GM18517 (cell line): ENCODE measurements around the gene DCPS.
"Not testable (repeated sequence)": the region's sequence is repeated elsewhere in the genome, so short reads cannot be mapped to it uniquely, and the experiment has no call there.

Experiments used
- ATAC-seq: cut with Tn5 transposase; IDR thresholded peaks from one replicate; pipeline ENCODE4 v1.9.1; 2021; ENCODE audit warnings: mild to moderate bottlenecking, moderate library complexity; ENCODE audit not compliant: unreplicated experiment

The DCPS gene

DNA sequence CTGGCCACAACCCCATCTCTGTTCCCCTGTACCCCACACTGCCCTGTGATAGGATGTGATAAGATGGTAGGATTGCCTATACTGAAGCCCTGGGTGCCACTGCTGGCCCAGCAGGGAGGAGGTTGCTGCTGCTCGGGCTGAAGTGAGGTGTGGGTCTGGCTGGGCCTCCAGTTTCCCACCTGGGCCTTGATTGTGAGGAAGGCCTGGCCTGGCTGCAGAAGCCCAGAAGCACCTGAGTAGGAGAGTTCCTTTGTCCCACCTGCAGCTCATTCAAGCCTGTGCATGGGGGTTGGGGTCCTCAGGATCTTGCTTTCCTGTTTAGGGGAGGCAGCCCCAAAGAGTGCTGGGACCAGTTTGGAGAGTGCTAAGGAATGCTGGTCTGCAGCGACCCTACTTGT, 54.9 kb downstream of the DCPS start:
- no peak for ATAC-seq

DNA sequence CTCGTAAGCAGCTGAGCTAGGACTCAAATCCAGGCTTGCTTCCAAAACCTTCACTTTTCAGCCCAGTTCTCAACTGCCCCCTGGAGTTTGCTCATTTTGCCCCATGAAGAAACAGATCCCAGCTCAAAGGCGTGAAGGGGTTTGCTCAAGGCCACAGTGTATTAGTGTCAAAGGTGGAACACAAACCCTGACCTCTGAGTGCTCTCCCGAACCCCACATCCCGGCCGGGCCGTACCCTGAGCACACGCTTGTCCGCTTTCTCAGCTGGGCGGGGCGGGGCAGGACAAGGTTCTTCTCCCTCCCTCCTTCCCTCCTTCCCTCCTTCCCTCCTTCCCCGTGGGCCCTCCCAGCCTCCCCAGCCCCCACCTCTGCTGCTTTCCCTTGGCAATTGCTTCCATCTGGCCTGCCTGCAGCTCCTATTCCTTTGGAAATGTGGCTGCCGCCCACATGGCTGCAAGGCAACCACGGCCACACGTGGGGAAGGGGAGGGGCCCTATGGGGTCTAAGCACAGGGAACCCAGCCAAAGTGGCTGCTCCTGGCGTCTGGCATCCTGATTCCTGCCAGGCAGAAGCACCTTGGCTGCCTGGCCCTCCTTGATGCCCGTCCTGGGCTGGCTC, 55.7 kb downstream of the DCPS start:
- ATAC-seq: no peak

DNA sequence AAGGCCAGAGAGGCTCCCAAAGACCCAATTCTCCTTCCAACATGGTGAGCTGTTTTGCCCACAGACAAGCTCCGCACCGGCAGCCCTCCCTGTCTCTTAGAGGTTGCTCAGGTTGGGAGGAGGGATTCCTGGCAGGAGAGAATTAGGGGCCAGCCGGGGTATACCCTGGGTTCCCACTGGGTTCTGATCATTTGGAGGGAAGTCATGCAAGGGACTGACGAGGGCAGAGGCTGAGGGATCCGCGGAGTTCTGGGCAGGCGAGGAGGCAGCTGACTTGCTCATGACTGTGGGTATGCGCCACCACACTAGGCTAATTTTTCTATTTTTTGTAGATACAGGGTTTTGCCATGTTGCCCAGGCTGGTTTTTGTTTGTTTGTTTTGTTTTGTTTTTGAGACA, 56.2 kb downstream of the DCPS start:
- ATAC-seq: no peak

DNA sequence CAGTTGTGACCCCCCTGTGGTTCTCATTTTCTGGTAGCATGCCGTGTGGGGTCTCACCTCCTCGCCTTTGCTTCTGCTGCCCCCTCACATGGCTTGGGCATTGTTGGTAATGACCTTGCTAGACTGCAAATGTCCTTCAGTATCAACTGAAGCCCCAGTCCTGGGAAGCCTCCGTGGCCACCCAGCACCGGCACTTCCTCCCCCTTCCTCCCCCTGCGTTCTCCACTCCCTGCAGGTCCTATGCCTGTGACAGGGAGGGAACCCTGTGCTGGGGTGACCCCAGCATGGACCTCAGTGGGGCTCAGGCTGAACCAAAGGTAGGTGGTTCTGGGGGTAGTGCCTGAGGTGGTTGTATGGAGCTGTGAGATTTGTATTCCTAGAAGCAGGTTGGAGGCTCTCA, 57.5 kb downstream of the DCPS start:
- ATAC-seq: no peak

DNA sequence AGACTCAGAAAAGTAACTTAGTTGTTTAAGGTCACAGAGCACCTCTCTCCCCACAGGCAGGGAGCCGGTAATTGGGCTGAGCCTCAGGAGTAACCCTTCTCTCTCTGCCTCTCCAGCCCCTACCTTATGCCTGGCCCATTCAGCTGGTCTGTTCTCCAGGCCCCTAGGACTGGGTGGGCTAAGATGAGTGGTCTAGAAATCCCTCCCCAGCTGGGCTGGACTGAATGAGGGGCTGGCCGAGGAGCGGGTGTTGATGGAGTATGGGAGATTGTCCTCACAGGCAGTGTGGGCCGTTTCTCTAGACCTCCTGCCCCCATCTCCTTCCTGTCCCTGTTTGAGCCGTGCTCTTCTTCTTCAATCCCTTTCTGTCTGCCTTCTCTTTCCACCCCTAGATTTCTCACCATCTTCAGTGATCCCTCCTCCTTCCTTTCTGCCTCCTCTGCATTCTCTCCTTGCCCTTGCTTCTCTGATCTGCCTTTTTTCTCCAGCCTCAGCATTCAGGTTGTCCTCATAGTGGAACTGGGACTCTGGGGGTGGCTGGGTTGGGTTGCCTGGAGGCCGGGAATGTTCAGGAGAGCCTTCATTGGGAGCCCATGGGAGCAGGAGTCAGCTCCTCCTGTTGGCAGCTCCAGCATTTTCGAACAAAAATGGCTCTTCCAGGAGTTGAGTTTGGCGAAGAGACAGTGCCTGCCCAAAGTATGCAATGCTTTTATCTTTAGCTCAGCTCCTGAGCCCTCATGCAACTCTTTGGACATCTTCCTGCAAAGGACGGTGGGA, 59.2 kb downstream of the DCPS start:
- no peak for ATAC-seq

DNA sequence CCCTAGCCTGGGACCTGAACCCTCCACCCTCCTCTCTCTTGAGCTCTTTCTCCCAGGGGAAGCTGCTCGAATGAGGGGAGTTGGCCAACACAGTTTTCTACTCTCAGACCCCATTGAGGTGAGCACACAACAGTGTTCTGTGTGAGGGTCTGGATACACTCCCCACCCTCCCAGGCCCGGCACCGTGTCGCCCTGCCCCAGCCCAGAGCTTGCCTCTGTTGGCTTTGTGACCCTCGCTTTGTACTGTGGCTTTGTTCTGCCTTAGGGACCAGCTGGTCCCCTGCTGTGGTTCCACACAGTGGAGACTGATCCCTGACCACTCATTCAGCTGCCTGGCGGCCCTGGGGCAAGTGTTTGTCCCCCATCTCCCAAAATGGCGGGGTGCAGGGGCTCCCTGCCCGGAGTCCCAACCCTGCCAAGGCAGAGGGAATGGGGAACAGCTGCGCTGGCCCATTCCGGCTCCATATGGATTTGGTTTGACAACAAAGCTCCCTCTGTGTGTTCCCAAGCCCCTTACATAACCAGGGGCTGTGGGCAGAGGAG, 59.9 kb downstream of the DCPS start:
- ATAC-seq: no peak

DNA sequence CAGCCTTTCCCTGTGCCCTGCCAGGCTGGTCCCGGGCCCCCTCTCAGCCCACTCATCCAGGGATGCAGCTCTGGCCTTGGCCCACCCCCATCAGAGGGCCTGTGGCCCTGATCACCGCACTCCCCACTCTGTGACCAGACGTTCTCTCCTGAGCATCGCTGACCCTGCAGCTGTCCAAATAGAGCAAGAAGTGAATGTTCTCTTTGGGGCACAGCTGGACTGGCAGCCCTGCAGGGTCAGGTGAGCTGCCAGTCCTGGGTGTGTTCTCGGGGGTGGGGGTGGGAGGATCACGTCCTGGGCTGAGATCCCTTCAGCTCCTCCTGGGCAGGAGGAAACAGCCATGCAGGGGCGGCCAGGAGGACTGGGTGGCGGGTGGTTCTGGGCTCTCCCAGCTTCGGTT, 60.9 kb downstream of the DCPS start:
- not testable (repeated sequence) for ATAC-seq

DNA sequence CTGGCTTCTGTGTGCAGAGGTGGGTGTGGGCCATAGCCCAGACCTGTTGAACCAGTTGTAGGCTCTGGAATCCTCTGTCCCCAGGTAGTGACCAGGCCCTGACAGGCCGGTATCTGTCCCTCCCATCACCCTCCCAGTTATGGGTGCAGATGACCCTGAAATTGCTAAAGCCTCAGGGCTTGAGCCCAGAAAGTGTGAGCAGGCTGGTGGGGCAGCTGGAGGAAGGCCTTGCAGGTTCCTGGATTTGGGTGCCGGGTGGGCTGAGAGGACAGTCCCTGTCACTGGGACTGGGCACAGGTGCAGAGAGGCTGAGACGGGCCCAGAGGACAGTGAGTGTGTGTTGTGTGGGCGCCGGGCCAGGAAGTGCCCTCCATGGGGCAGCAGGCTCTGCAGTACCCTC, 61.6 kb downstream of the DCPS start:
- ATAC-seq: not testable (repeated sequence)

DNA sequence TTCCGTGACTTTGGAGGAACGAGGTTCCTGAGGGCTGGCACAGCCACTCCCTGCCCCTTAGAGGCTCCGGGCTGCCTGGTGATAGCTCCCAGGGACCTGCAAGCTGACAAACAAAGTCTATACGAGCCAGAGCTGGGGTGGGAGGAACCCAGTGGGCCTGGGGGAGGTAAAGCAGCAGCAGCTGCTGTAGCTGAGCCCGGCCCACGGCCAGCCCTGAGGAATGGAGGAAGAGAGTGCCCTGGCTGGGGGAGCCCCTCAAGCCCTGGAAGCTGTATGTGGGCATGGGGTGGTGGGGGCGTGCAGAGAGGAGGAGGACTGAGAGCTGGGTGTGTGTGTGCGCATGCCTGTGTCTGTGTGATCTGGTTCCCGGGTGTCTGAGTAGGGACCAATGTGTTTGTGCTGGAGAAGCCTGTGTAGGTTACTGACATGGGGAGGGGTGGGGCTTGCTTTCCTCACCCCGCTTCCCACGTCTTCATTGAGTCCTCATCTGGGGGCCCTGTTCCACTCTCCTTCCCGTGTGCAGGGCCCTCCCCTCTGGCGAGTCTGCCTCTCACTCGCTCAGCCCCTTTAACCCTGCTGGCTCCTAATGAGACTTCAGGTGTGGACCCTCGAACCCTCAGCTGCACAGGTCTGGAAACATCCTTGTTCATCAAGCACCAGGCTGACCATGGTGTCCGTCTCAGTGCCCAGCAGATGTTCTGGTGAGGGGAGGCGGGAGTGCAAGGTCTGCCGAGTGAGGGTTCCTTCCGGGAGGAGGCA, 62.4 kb downstream of the DCPS start:
- ATAC-seq: no peak

DNA sequence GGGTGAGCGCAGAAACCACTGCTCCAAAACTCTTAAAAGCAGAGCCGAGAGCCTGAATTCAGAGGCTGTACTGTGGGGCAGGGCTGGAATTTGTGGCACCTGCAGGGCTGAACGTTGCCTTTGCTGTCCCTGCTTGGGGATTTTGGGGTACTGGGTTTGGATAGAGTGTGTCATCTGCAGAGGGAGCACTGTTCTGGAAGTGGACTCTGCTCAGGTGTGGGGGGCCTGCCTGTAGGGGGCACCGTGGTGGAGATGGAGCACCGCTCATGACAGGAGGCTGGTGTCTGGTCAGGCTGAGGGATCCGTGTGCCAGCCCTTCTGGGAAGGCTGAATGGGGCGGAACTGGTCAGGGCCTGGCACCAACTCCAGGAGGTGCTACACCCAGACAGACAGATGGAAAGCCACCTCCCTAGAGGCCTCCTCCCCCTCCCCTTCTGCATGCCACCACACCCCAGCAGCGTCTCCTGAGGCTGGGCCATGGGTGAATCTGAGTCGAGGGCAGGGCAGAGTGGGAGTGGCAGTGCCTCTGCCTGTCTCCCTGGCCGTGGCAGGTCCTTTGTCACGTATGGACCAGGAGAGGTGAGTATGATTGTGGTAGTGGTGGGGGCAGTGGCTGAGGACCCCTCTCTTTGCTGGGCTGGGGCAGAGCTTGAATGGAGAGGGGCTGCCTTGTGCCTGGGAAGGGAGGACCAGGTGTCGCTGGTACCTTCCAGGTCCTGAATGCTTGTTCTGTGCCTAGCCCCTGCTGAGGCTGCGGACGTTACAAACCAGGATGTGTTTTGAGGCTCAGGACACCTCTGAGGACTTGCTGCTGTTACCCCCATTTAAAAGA, 63.2 kb downstream of the DCPS start:
- not testable (repeated sequence) for ATAC-seq

DNA sequence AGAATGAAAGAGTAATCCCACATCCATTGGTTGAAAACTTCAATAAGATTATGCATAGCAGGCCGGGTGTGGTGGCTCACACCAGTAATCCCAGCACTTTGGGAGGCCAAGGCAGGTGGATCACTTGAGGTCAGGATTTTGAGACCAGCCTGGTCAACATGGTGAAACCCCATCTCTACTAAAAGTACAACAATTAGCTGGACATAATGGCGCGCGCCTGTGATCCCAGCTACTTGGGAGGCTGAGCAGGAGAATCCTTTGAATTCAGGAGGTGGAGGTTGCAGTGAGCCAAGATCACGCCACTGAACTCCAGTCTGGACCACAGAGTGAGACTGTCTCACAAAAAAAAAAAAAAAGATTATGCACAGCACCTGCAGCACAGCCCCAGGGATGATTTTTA, 63.9 kb downstream of the DCPS start:
- ATAC-seq: not testable (repeated sequence)

DNA sequence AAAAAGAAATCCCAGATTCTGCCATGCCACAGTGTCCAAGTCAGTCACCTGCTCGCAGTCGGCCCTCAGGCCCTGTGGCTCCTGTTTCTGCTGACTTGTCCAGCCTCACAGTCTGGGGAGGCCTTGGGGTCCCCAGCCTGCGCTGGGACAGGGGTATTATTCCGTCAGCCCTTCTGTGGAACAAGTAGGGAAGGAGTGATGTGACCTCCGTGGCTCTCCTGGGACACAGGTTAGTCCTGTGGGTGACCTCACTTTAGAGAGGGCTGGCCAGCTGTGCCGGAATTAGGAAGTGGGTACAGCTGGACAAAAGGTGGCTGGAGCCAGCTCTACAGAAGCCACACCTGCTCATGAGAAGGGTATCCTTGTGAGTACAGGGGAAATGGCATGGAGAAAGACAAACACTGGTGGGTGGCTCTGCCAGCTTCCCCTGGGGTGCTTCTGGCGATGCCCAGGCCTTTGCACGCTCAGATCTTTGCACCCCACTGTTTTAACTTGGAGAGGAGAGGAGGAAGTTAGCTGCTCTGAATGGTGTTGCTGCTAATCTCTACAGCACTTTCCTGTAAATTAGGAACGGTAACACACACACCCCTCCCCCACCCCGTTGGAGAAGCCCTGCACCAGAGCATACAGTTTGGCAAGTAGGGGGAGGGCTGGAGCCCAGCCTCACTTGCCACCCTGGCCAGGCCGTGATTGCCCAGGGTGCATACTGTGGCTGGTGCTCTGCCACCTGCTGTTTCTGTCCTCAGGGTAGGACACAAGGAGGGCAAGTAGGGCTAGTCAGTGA, 64.7 kb downstream of the DCPS start:
- not testable (repeated sequence) for ATAC-seq

DNA sequence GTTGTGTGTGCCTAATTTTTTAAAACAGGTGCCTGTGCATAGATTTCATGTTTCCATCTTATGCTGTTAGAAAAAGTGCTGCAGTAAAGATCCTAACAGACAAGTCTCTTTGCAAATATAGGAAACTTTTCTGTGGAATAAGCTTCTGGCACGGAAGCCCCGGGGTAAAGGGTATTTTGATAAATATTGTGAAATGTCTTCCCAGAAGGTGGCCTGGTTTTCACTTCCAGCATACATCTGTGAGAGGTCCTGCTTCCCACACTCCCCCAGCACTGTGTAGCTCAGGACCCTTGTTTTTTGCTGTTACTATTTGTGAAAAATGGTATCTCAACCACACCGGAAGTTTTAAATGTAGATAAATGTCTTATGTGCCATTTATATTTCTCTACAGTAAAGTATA, 66.2 kb downstream of the DCPS start:
- no peak for ATAC-seq

DNA sequence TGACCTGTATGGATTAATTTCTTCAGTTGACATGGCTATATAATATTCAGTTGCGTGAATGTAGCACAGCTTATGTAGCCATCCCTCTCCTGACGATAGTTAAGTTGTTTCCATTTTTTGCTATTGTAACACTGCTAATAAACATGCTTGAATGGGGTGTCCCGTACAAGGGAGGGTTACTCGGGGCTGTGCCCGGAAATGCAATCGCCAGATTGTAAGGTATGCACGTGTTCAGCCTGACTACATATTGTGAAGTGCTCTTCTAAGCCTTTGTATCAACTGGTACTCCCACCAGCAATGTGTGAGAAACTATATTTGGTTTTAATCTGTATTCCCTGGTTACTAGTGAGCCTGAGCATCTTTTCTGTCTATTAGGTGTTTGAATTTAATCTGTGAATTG, 67.7 kb downstream of the DCPS start:
- ATAC-seq: no peak

DNA sequence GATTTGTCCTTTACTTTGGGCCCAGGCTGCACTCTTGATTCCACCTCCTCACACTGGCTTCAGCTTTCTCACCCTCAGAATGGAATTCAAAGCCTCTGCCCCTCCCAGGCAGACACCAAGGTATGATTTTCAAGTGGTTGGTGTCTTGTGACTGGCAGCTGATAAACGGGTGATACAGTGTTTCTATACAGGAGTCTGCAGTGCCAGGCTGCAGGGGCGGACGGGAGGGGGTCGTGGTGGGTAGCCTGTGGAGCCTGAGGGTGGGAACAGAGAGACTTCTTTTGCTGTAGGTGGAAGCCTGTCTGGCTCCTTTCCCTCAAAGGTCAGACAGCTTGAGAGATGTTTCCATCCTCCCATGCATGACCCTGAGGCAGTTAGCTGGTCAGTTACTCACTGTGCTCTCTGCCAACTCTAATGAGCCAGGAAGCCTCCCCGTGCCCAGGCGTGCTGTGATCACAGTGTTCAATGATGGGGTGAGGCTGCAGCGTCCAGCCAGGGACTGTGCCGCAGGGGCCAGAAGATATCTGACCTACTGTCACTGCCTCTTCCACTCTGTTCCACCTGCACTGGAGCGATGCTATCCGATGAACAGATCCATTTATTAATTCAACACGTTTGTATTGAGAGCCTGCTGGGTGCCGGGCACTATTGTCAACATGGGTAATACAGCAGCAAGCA, 69.7 kb downstream of the DCPS start:
- not testable (repeated sequence) for ATAC-seq

DNA sequence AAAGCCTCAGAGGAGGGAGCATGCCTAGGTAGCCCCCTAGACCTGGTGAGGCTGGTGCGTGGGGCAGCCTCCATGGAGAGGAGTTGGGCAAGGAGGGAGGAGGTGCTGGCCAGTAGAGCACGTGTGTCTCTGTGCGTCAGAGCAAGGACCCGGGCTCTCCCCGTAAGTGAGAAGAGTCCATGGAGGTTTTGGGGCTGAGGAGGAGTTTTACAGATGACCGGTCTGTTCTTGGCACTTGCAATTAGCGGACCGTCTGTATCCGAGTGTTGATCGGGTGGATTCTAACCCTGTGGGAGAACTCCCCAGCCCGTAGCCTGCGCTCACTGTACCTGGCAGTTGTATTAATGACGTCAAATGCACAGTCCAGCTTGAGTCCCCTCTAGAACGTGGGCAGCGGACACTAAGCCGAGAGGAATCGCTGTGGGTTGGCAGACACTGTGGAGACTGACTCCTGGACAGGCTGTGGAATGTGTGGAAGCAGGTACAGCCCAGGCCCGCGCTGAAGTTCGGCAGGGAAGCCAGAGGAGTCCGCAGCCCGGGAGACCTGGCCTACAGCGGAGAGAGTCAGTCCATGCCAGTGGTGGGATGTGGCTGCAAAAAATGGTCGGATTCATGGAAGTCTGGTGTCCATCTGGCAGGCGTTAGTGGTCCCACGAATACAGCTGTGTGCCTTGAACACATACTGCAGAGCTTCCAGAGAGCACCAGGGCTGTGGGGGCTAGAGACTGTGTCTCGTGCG, 70.9 kb downstream of the DCPS start:
- ATAC-seq: not testable (repeated sequence)

DNA sequence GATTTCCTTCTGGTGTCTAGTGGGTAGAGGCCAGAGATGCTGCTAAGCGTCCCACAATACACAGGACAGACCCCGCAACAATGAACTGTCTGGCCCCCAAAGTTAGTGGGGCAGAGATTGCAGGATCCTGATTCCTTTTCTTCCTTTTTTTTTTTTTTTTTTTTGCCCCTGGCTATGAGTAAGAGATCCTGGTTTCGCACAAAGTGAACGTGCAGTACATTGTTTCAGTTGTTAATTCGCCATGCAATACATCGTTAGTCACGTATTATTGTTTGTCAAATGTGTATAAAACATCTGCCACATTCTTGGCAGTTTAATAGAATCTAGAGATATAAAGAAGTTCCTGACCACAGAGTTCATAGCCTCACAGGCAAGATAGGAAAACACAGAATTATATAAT, 71.9 kb downstream of the DCPS start:
- no peak for ATAC-seq

DNA sequence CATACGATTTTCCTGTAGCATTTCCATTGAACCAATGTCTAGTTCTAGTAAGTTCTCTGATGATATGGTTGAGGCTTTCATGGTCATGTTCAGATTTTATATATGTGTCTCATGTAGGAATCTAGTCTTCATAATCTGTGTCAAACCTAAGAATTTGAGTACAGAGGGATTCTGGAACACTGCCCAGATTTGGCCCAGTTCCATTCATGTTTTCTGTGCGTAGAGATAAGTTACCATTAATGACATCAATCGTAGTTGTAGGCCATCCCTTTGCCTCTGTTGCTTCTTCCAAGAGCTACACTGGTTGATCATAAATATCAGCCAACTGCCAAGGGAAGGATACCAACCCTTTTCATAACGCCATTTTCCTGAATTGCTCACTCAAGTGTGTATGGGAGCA, 74.9 kb downstream of the DCPS start:
- ATAC-seq: no peak

DNA sequence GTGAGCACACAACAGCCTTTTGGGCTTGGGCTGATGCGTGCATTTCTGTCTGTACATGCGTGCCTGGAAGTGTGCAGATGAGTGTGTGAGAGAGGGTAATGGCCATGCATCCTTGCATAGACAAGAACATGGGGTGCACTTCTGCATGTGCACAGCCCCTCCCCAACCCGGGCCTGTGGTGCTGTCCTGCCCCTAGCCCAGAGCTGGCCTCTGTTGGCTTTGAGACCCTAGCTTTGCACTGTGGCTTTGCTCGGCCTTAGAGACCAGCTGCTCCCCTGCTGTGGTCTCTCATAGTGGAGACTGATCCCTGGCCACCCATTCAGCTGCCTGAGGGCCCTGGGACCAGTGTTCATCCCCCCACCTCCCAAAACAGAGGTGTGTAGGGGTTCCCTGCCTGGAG, 77.0 kb downstream of the DCPS start:
- no peak for ATAC-seq
